ENCODE results near the gene PDE6D. TPM values are rescaled to one million over a fixed set of nuclear protein-coding genes. Genes with fewer than 3 reads are reported as not detected.

Gene PDE6D
- polyA plus RNA-seq, 5 donors = 23.1 to 28.8 (median 28.3) TPM

DNA sequence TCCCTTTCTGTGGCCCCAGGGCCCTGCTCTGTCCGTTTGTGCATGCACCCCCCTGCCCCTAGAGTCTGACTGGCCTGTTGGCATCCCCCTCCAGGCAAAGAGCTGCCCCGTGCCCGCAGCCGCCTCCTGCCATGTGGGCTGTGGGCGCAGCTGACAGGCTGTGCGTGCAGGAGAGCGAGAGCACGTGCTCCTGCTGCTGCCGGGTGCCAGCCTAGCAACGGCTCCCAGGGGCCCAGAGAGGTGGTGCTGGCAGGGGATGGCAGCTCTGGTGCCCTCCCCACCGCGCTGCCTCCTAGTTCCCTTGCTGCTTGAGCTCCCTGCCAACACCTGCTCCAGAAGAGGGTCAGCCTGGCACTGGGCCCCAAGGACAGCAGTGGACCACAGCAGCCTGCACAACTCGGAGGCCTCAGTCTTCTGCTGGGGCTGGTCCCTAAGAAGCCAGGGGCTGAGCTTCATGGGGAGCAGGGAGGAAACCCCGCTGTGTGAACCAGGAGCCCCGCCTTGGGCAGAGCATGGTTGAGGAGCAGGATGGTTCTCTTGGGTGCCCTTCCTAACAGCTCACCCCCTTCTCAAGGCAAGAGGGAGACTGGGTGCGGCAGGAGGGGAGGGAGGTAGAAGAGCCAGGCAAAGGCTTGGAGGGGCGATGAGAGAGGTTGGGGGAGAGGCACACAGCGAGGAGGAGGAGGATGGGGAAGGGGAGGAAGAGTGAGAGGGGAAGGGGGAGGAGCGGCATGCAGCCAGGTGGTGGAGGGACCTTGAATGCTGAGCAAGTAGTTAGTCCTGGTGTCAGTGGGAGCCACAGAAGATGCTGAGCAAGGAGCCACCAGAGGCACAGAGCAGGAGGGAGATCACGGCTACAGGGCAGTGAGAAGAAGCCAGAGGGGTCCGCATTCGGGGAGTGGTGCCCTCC is 96.5 kb downstream of the PDE6D start:
- DNase-seq = no peak

DNA sequence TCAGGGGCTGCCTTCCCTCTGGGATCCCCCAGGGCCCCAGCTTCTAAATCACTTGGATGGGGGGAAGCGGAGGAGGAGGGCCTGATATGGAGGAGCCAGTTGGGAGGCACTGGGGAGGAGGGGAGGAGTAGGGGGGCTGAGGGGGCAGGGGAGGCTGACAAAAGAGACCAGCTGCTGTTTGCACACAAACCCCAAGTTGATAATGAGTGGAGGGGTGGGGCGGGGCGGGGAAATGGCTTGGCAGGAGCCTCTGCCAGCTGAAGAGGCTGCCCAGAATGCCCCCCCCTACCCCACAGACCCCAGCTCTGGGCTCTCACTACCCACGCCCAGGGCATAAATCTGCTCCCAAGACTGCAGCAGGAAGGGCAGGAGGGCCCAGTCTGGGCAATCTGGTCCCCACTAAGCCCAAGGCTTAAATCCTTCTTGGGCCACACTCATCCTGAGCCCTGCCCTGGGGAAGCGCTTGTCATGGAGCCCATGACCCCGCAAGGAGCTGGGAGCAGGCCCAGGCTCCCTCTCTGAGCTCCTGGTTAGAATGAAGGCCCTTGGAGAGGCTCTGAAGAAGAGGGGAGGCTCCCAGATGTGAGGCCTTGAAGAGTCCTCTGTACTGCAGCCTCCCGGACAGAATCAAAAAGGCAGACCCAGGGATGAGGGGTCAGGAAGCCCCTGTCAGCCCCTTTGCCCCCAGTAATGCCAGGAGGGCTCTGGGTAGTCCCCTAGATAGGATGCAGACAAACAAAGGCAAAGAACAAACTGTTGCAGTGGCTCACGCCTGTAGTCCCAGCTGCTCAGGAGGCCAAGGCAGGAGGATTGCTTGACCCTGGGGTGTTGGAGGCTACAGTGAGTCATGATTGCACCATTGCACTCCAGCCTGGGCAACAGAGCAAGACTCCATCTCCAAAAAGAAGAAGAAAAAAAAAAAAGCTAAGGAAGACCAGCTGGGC is 97.5 kb downstream of the PDE6D start:
- DNase-seq = no peak

DNA sequence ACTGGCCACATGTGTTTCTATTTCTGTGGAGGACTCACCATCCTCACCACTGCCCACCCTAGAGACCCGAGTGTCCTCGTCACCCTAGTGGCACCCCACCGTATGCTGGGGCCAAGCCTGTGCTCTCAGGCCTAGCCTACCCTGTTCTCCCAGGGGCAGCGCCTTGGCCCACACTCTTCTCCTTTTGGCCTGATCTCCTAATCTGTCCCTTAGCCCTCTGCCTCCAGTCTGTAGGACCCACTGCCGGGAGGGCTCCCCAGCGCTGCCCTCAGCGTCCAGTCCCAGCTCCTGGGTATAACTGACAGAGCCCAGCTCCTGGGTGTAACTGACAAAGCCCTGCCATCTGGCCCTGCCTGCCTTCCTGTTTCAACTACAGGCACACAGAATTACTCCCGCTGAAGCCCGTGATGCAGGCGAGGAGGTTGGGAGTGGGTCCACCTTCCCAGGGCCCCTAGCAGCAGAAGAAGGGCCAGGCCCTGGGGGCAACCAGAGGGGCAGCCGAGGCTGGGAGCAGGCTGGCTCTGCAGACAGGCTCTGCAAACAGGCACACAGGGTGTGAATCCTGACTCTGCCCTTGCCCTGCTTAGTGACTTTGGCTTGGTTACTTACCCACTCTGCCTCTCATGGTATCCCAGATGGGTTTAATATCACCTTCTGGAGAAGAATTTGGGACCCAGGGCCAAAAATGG is 98.3 kb downstream of the PDE6D start:
- DNase-seq = no peak

Other genes with a start within 250 kb of the PDE6D start
- under 1 TPM in 1 of 5 donors, not detected in 4; 0.15 TPM for gene TEX44, start 188.4 kb downstream of the PDE6D start, polyA plus RNA-seq (ENCODE audit: insufficient read depth in 1 of 5, insufficient read length in 5 of 5, low replicate concordance in 1 of 5)
- 1,000 to 10,000 TPM; 1,677 to 2,311 (median 2,160) TPM for gene PTMA, start 72.8 kb downstream of the PDE6D start, polyA plus RNA-seq (ENCODE audit: insufficient read depth in 1 of 5, insufficient read length in 5 of 5, low replicate concordance in 1 of 5)
- gene COPS7B, start 5.2 kb upstream of the PDE6D start, polyA plus RNA-seq (ENCODE audit: insufficient read depth in 1 of 5, insufficient read length in 5 of 5, low replicate concordance in 1 of 5) = 10 to 100 TPM; 55.4 to 68.9 (median 61.1) TPM
- under 1 TPM in 2 of 5 donors, not detected in 3; 0.14 to 0.91 TPM for gene NPPC, start 145.1 kb upstream of the PDE6D start, polyA plus RNA-seq (ENCODE audit: insufficient read depth in 1 of 5, insufficient read length in 5 of 5, low replicate concordance in 1 of 5)
- gene DIS3L2, start 180.4 kb upstream of the PDE6D start, polyA plus RNA-seq (ENCODE audit: insufficient read depth in 1 of 5, insufficient read length in 5 of 5, low replicate concordance in 1 of 5) = 10 to 100 TPM; 32.6 to 40.9 (median 33.1) TPM